A549 treated with DMSO at 1 μM for 4 hours (cell line): Measurements from ENCODE around the gene THOC1. TPM values are rescaled to one million over a fixed set of nuclear protein-coding genes. Genes with fewer than 3 reads are reported as not detected.

Source experiments
- total RNA-seq: library from RNA; stranded (reverse); fragments of 200-300 nt; extraction: Qiagen RNA extraction; gene quantifications from 5 replicates; pipeline ENCODE4 v1.2.3, GENCODE V29; 2022; ENCODE audit warnings: low read depth

THOC1 gene, protein sequence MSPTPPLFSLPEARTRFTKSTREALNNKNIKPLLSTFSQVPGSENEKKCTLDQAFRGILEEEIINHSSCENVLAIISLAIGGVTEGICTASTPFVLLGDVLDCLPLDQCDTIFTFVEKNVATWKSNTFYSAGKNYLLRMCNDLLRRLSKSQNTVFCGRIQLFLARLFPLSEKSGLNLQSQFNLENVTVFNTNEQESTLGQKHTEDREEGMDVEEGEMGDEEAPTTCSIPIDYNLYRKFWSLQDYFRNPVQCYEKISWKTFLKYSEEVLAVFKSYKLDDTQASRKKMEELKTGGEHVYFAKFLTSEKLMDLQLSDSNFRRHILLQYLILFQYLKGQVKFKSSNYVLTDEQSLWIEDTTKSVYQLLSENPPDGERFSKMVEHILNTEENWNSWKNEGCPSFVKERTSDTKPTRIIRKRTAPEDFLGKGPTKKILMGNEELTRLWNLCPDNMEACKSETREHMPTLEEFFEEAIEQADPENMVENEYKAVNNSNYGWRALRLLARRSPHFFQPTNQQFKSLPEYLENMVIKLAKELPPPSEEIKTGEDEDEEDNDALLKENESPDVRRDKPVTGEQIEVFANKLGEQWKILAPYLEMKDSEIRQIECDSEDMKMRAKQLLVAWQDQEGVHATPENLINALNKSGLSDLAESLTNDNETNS
- 16.3 to 21.7 TPM (median 21.0 TPM) in 5 replicates for total RNA-seq

DNA sequence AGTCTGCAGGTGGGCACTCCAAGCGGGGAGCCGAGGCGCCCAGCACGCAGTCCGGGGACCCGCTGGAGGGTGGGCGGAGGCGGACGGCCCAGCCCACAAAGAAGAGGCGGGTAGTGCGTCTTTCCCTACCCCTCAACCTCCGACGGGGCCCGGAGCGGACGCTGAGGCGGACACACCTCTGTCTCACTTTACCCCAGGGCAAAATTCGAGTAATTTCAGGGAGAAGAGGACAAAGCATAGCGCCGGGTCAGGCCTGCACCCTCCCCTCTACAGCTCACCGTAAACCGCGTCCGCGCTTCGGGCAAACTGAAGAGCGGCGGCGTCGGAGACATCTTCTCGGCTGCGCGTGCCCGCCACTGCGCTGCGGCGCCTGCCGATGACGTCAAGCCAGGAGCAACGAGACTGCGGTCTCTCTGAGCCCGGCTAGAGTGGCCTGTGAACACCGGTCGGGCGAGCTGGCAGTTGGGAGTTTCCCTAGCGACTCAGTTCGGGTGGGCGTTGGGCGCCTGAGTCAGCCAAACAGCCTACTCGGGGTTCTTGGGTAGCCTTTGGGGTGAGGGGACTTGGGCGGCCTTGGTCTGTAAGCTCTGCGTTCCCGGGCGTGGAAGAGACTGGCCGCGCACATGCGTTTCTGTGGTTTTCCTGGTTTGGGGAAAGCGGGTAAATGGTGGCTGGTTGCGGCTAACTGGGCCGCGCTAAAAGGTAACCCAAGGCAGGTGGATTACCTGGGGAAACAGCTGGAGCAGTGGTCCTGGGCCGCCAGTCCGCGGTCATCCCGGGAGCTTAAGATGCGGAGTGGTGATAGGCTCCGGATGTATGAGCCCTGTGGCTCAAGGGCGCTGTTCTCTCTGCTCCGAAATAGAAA is at the start of gene THOC1:
Gene THOC1 (minus strand): TSS at position 360 of the 865 bp plus-strand sequence. CDS start 28 bp downstream, at position 332.

Other genes with a start within 250 kb of the THOC1 start
- gene TUBB8B, start 218.4 kb downstream of the THOC1 start, total RNA-seq: 0.14 TPM in 1 of 5 replicates, not detected in the others
- gene USP14, start 109.5 kb downstream of the THOC1 start, total RNA-seq: 61.1 to 76.6 TPM (median 66.2 TPM) in 5 replicates
- 0.03 to 0.06 TPM (median 0.05 TPM) in 4 of 5 replicates, not detected in the other for gene COLEC12, start 232.7 kb upstream of the THOC1 start, total RNA-seq